ENCODE measurements around the gene IGLON5.

Gene IGLON5

GRCh38 chr19:51301266-51301665 is 10.2 kb upstream of the IGLON5 start:
- Histone ChIP-seq H2BK5ac (ENCODE audit: low read depth, low read length, poor library complexity) (no peak overlapping the region), H3K23ac (ENCODE audit: low read length) (no peak overlapping the region), H2BK12ac (ENCODE audit: low read length) (no peak overlapping the region), H3K36me3 (ENCODE audit: control insufficient read depth in 1 of 2, insufficient read depth in 2 of 2, low read length in 2 of 2) (no peaks in the 10 kb centered on the region), H3K79me2 (ENCODE audit: control insufficient read depth, insufficient read depth, low read length, poor library complexity) (no peaks in the 10 kb centered on the region), H3K18ac (ENCODE audit: low read length) (no peak overlapping the region), H3K14ac (ENCODE audit: low read length) (no peak overlapping the region), H4K91ac (ENCODE audit: low read depth, low read length) (no peak overlapping the region), H4K12ac (ENCODE audit: low read depth, low read length) (no peak overlapping the region), H3K9ac (ENCODE audit: low read length) (no peak overlapping the region), H2BK120ac (ENCODE audit: insufficient read depth, low read length, poor library complexity) (no peak overlapping the region), H3K4me2 (ENCODE audit: low read length) (no peak overlapping the region), H3K4ac (ENCODE audit: low read depth, low read length) (no peak overlapping the region), H3K4me3 (ENCODE audit: low read depth, low read length) (no peak overlapping the region), H2AK5ac (ENCODE audit: low read length) (no peak overlapping the region), H3K79me1 (ENCODE audit: low read length) (no peaks in the 10 kb centered on the region), H3K27me3 (ENCODE audit: insufficient read depth, low read length) (no peaks in the 10 kb centered on the region), H3K9me3 (ENCODE audit: insufficient read depth, low read depth, low read length) (peaks cover 2% of the 10 kb centered on the region), H3K27ac (ENCODE audit: low read depth, low read length) (no peak overlapping the region), H2AFZ (ENCODE audit: insufficient read depth, low read length, poor library complexity) (no peak overlapping the region), H4K8ac (ENCODE audit: low read depth, low read length) (no peak overlapping the region), H3K4me1 (ENCODE audit: control insufficient read depth in 1 of 2, insufficient read depth in 2 of 2, low read length in 2 of 2) (no peaks in the 10 kb centered on the region)
- no CpG with 5 or more reads among the region's 7 CpGs for WGBS (ENCODE audit: extremely low coverage, insufficient coverage, insufficient read length)
- DNase-seq = no peak

GRCh38 chr19:51305479-51305878 is 6.0 kb upstream of the IGLON5 start:
- H2AK5ac ChIP-seq (ENCODE audit: low read length) = no peak overlapping the region
- no peaks in the 10 kb centered on the region for H3K27me3 ChIP-seq (ENCODE audit: insufficient read depth, low read length)
- no peak overlapping the region for H2BK120ac ChIP-seq (ENCODE audit: insufficient read depth, low read length, poor library complexity)
- DNase-seq = no peak
- no peak overlapping the region for H3K18ac ChIP-seq (ENCODE audit: low read length)
- H3K23ac ChIP-seq (ENCODE audit: low read length) = no peak overlapping the region
- no peak overlapping the region for H4K91ac ChIP-seq (ENCODE audit: low read depth, low read length)
- no peaks in the 10 kb centered on the region for H3K36me3 ChIP-seq (ENCODE audit: control insufficient read depth in 1 of 2, insufficient read depth in 2 of 2, low read length in 2 of 2)
- H3K9me3 ChIP-seq (ENCODE audit: insufficient read depth, low read depth, low read length) = peaks cover 3% of the 10 kb centered on the region
- H3K4me3 ChIP-seq (ENCODE audit: low read depth, low read length) = no peak overlapping the region
- H2BK5ac ChIP-seq (ENCODE audit: low read depth, low read length, poor library complexity) = no peak overlapping the region
- H3K4ac ChIP-seq (ENCODE audit: low read depth, low read length) = no peak overlapping the region
- no peak overlapping the region for H3K14ac ChIP-seq (ENCODE audit: low read length)
- H3K27ac ChIP-seq (ENCODE audit: low read depth, low read length) = no peak overlapping the region
- H3K79me2 ChIP-seq (ENCODE audit: control insufficient read depth, insufficient read depth, low read length, poor library complexity) = no peaks in the 10 kb centered on the region
- H3K9ac ChIP-seq (ENCODE audit: low read length) = no peak overlapping the region
- no peak overlapping the region for H2BK12ac ChIP-seq (ENCODE audit: low read length)
- no peak overlapping the region for H4K8ac ChIP-seq (ENCODE audit: low read depth, low read length)
- H4K12ac ChIP-seq (ENCODE audit: low read depth, low read length) = no peak overlapping the region
- no peak overlapping the region for H2AFZ ChIP-seq (ENCODE audit: insufficient read depth, low read length, poor library complexity)
- no peaks in the 10 kb centered on the region for H3K79me1 ChIP-seq (ENCODE audit: low read length)
- no peaks in the 10 kb centered on the region for H3K4me1 ChIP-seq (ENCODE audit: control insufficient read depth in 1 of 2, insufficient read depth in 2 of 2, low read length in 2 of 2)
- no peak overlapping the region for H3K4me2 ChIP-seq (ENCODE audit: low read length)
- no CpG with 5 or more reads among the region's 3 CpGs for WGBS (ENCODE audit: extremely low coverage, insufficient coverage, insufficient read length)

- Histone ChIP-seq H3K9me3 (ENCODE audit: insufficient read depth, low read depth, low read length) (peaks cover 4% of the 10 kb centered on the region), H3K14ac (ENCODE audit: low read length) (no peak overlapping the region), H3K4ac (ENCODE audit: low read depth, low read length) (no peak overlapping the region), H2BK12ac (ENCODE audit: low read length) (no peak overlapping the region), H3K27ac (ENCODE audit: low read depth, low read length) (no peak overlapping the region), H3K18ac (ENCODE audit: low read length) (no peak overlapping the region), H2BK120ac (ENCODE audit: insufficient read depth, low read length, poor library complexity) (no peak overlapping the region), H3K9ac (ENCODE audit: low read length) (no peak overlapping the region), H4K8ac (ENCODE audit: low read depth, low read length) (no peak overlapping the region), H4K91ac (ENCODE audit: low read depth, low read length) (no peak overlapping the region), H3K23ac (ENCODE audit: low read length) (no peak overlapping the region), H3K4me2 (ENCODE audit: low read length) (no peak overlapping the region), H3K36me3 (ENCODE audit: control insufficient read depth in 1 of 2, insufficient read depth in 2 of 2, low read length in 2 of 2) (no peaks in the 10 kb centered on the region), H4K12ac (ENCODE audit: low read depth, low read length) (no peak overlapping the region), H3K27me3 (ENCODE audit: insufficient read depth, low read length) (no peaks in the 10 kb centered on the region), H3K4me3 (ENCODE audit: low read depth, low read length) (no peak overlapping the region), H2AK5ac (ENCODE audit: low read length) (no peak overlapping the region), H3K79me1 (ENCODE audit: low read length) (no peaks in the 10 kb centered on the region), H3K4me1 (ENCODE audit: control insufficient read depth in 1 of 2, insufficient read depth in 2 of 2, low read length in 2 of 2) (no peaks in the 10 kb centered on the region), H2BK5ac (ENCODE audit: low read depth, low read length, poor library complexity) (no peak overlapping the region), H2AFZ (ENCODE audit: insufficient read depth, low read length, poor library complexity) (no peak overlapping the region), H3K79me2 (ENCODE audit: control insufficient read depth, insufficient read depth, low read length, poor library complexity) (no peaks in the 10 kb centered on the region)
- WGBS (ENCODE audit: extremely low coverage, insufficient coverage, insufficient read length) = no CpG with 5 or more reads among the region's 8 CpGs
- no peak for DNase-seq
Measured at GRCh38 chr19:51316688-51317087, 5.2 kb downstream of the IGLON5 start.

- no peak overlapping the region for H2BK120ac ChIP-seq (ENCODE audit: insufficient read depth, low read length, poor library complexity)
- no peak for DNase-seq
- H3K27ac ChIP-seq (ENCODE audit: low read depth, low read length) = no peak overlapping the region
- no peak overlapping the region for H2BK12ac ChIP-seq (ENCODE audit: low read length)
- H3K18ac ChIP-seq (ENCODE audit: low read length) = no peak overlapping the region
- WGBS (ENCODE audit: extremely low coverage, insufficient coverage, insufficient read length) = no CpG with 5 or more reads among the region's 3 CpGs
- H3K4me3 ChIP-seq (ENCODE audit: low read depth, low read length) = no peak overlapping the region
- H2AFZ ChIP-seq (ENCODE audit: insufficient read depth, low read length, poor library complexity) = no peak overlapping the region
- peaks cover 4% of the 10 kb centered on the region for H3K9me3 ChIP-seq (ENCODE audit: insufficient read depth, low read depth, low read length)
- H3K14ac ChIP-seq (ENCODE audit: low read length) = no peak overlapping the region
- H3K9ac ChIP-seq (ENCODE audit: low read length) = no peak overlapping the region
- H3K36me3 ChIP-seq (ENCODE audit: control insufficient read depth in 1 of 2, insufficient read depth in 2 of 2, low read length in 2 of 2) = no peaks in the 10 kb centered on the region
- H2AK5ac ChIP-seq (ENCODE audit: low read length) = no peak overlapping the region
- H3K4me2 ChIP-seq (ENCODE audit: low read length) = no peak overlapping the region
- H2BK5ac ChIP-seq (ENCODE audit: low read depth, low read length, poor library complexity) = no peak overlapping the region
- H3K79me1 ChIP-seq (ENCODE audit: low read length) = no peaks in the 10 kb centered on the region
- H3K27me3 ChIP-seq (ENCODE audit: insufficient read depth, low read length) = no peaks in the 10 kb centered on the region
- no peak overlapping the region for H3K4ac ChIP-seq (ENCODE audit: low read depth, low read length)
- H3K23ac ChIP-seq (ENCODE audit: low read length) = no peak overlapping the region
- no peak overlapping the region for H4K91ac ChIP-seq (ENCODE audit: low read depth, low read length)
- no peaks in the 10 kb centered on the region for H3K79me2 ChIP-seq (ENCODE audit: control insufficient read depth, insufficient read depth, low read length, poor library complexity)
- H4K8ac ChIP-seq (ENCODE audit: low read depth, low read length) = no peak overlapping the region
- no peak overlapping the region for H4K12ac ChIP-seq (ENCODE audit: low read depth, low read length)
- no peaks in the 10 kb centered on the region for H3K4me1 ChIP-seq (ENCODE audit: control insufficient read depth in 1 of 2, insufficient read depth in 2 of 2, low read length in 2 of 2)
Measured at GRCh38 chr19:51317376-51317775, 5.9 kb downstream of the IGLON5 start.

Data from trophoblast cell (in vitro differentiated cells and primary cell).